GM18867 (cell line): Measurements from ENCODE around the gene ZNF555.

Source experiments
- ATAC-seq: cut with Tn5 transposase; IDR thresholded peaks from one replicate; pipeline ENCODE4 v1.9.1; 2021; ENCODE audit warnings: mild to moderate bottlenecking, moderate library complexity; ENCODE audit not compliant: unreplicated experiment

The ZNF555 gene

GRCh38 chr19:2822846-2823245 lies 18.4 kb upstream of the ZNF555 start:
- no peak for ATAC-seq

GRCh38 chr19:2823646-2824045 lies 17.6 kb upstream of the ZNF555 start:
- no peak for ATAC-seq

GRCh38 chr19:2824129-2824528 lies 17.1 kb upstream of the ZNF555 start:
- ATAC-seq: no peak

- no peak for ATAC-seq
Measured at GRCh38 chr19:2827022-2827421, 14.3 kb upstream of the ZNF555 start.

GRCh38 chr19:2827840-2828489 lies 13.3 kb upstream of the ZNF555 start:
- ATAC-seq: no peak

GRCh38 chr19:2834294-2834871 lies 6.9 kb upstream of the ZNF555 start:
- no peak for ATAC-seq

- no peak for ATAC-seq
Measured at GRCh38 chr19:2837430-2837829, 3.8 kb upstream of the ZNF555 start.

- no peak for ATAC-seq
Measured at GRCh38 chr19:2841855-2842574, 740 bp downstream of the ZNF555 start.

- no peak for ATAC-seq
Measured at GRCh38 chr19:2845107-2845506, 3.8 kb downstream of the ZNF555 start.

- no peak for ATAC-seq
Measured at GRCh38 chr19:2846180-2846894, 5.1 kb downstream of the ZNF555 start.

- no peak for ATAC-seq
Measured at GRCh38 chr19:2847507-2847906, 6.2 kb downstream of the ZNF555 start.

GRCh38 chr19:2848616-2849015 lies 7.3 kb downstream of the ZNF555 start:
- no peak for ATAC-seq

- no peak for ATAC-seq
Measured at GRCh38 chr19:2850256-2850925, 9.1 kb downstream of the ZNF555 start.

GRCh38 chr19:2852598-2852997 lies 11.3 kb downstream of the ZNF555 start:
- ATAC-seq: no peak

- no peak for ATAC-seq
Measured at GRCh38 chr19:2853015-2853606, 11.8 kb downstream of the ZNF555 start.

- no peak for ATAC-seq
Measured at GRCh38 chr19:2854849-2855248, 13.6 kb downstream of the ZNF555 start.

GRCh38 chr19:2856457-2857050 lies 15.3 kb downstream of the ZNF555 start:
- no peak for ATAC-seq

GRCh38 chr19:2858864-2859263 lies 17.6 kb downstream of the ZNF555 start:
- ATAC-seq: no peak

GRCh38 chr19:2863816-2864215 lies 22.5 kb downstream of the ZNF555 start:
- no peak for ATAC-seq

GRCh38 chr19:2865334-2866100 lies 24.2 kb downstream of the ZNF555 start:
- no peak for ATAC-seq
